ENCODE results near the gene UBE2F. TPM values are rescaled to one million over a fixed set of nuclear protein-coding genes. Genes with fewer than 3 reads are reported as not detected.

The UBE2F gene
- total and polyA plus RNA-seq, 2 of the 4 experiments (the other 2 are of a cell fraction), result 44.6 to 59.8 TPM

DNA sequence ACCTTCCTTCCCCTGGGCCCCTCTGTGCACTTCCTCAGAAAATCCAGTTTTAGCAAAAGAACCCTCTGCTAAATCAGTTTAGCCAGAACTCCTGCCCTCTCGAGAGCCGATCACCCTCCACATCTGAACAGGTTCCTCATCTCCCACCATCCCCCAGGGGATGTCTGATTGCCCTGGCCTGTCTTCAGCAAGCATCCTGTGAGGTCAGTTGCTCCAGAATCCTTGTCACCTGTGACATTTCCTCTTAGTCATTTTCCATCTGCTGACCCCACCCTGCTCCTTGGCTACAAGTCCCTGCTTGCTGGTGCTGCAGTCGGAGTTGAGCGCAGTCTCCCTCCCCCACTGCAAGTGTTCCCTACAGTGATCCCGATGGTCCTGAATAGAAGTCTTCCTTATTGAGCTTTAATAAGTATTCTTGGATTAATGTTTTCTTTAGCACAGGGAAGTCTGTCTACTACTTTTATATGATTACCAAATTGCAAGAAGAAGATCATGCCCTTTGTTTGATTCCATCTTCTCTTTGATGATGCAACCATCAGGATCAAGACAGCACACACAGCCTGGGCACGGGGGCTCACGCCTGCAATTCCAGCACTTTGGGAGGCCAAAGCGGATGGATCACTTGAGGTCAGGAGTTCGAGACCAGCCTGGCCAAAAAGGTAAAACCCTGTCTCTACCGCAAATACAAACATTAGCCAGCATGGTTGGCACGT lies 30.9 kb upstream of the UBE2F start:
- Histone ChIP-seq H3K9ac (ENCODE audit: low read depth, low read length) (no peak overlapping the region), H3K4me1 (ENCODE audit: control insufficient read depth, insufficient read depth, low read length) (peaks cover 17% of the 10 kb centered on the region), H3K23ac (ENCODE audit: low read depth, low read length) (no peak overlapping the region), H2BK20ac (ENCODE audit: low read depth, low read length) (peak overlapping the region; percentile 31), H3K27ac (ENCODE audit: insufficient read depth, low read length) (no peak overlapping the region), H3K4me3 (ENCODE audit: insufficient read depth, low read depth, low read length) (no peak overlapping the region), H3K18ac (ENCODE audit: low read depth, low read length) (peak overlapping the region; percentile 1; the same call in 1 of the 2 replicates), H4K91ac (ENCODE audit: insufficient read depth, low read depth, low read length) (no peak overlapping the region), H3K36me3 (ENCODE audit: control insufficient read depth, insufficient read depth, low read length) (no peaks in the 10 kb centered on the region), H3K27me3 (ENCODE audit: control insufficient read depth, insufficient read depth, low read length) (no peaks in the 10 kb centered on the region), H2AK9ac (replicated peaks; ENCODE audit: low read depth, low read length, poor library complexity) (no peak overlapping the region), H4K20me1 (ENCODE audit: insufficient read depth, low read length) (peaks cover 7% of the 10 kb centered on the region), H3K4me2 (ENCODE audit: low read depth, low read length) (no peak overlapping the region), H2BK15ac (ENCODE audit: low read depth, low read length) (no peak overlapping the region), H4K5ac (ENCODE audit: low read depth, low read length) (no peak overlapping the region), H2BK120ac (ENCODE audit: low read depth, low read length) (peak overlapping the region; percentile 38; the same call in 1 of the 2 replicates), H3K4ac (ENCODE audit: low read depth, low read length) (0 out of 2 replicates have a peak overlapping the region, but pooled peaks have one; percentile 35), H4K8ac (ENCODE audit: low read depth in 2 of 2, low read length in 2 of 2) (no peak overlapping the region), H2AK5ac (ENCODE audit: low read depth, low read length) (peak overlapping the region; percentile 77; the same call in 1 of the 2 replicates), H3K9me3 (ENCODE audit: control insufficient read depth, insufficient read depth, low read length) (no peaks in the 10 kb centered on the region), H3K56ac (ENCODE audit: extremely low read depth, insufficient read depth, low read length) (no peak overlapping the region), H3K14ac (replicated peaks; ENCODE audit: low read depth, low read length) (peak overlapping the region; percentile 55; the same call in 1 of the 2 replicates), H3K79me1 (ENCODE audit: low read depth in 1 of 2, low read length in 2 of 2) (no peaks in the 10 kb centered on the region), H3K9me1 (ENCODE audit: insufficient read depth, low read length) (peaks cover 12% of the 10 kb centered on the region), H2AFZ (replicated peaks; ENCODE audit: low read length, poor library complexity) (peak overlapping the region; percentile 16), H2BK5ac (ENCODE audit: low read depth, low read length, poor library complexity, severe bottlenecking) (no peak overlapping the region)
- TF ChIP-seq CEBPB (IDR thresholded peaks at IDR 0.05; ENCODE audit: low read depth, low read length) (peak; percentile 20; the same call in 1 of the 2 replicates), FOS (IDR thresholded peaks at IDR 0.05; ENCODE audit: low read depth, low read length) (no peak)
- WGBS, 2 experiments (ENCODE audit: extremely low coverage in 2 of 2, insufficient read length in 1 of 2), result no CpG with 5 or more reads among the region's 11 CpGs
- DNase-seq (peak; percentile 45), ATAC-seq (ENCODE audit: low read depth) (no peak)
- intact Hi-C loops (cut with micrococcal nuclease), result no loop called here
- BruUV-seq (replicated peaks), result no TSS peak
- dilution Hi-C loops (cut with HindIII; ENCODE audit: low sequenced_read_pairs, unreplicated experiment), result no loop called here
- CTCF ChIA-PET, result no interaction called here
- POLR2A ChIA-PET (ENCODE audit: unreplicated experiment), result no interaction called here
- in situ Hi-C loops (cut with MboI; ENCODE audit: low sequenced_read_pairs), result no loop called here
